CD4-positive, alpha-beta memory T cell (primary cell): ENCODE results near the gene COX11. TPM values are rescaled to one million over a fixed set of nuclear protein-coding genes. Genes with fewer than 3 reads are reported as not detected.

ENCODE experiments used
- CTCF ChIA-PET: fragments of 350-600 bp; sonication (Branson Sonifier 250); formaldehyde crosslinking; loops from one replicate; lab custom pipeline; 2021; ENCODE audit warnings: inconsistent platforms; ENCODE audit not compliant: partially characterized antibody; lab: Charles Lee
- POLR2A ChIA-PET: fragments of 350-600 bp; sonication (Branson Sonifier 250); formaldehyde crosslinking; loops from one replicate; lab custom pipeline; 2021; ENCODE audit not compliant: partially characterized antibody; lab: Charles Lee
- DNase-seq, 5 donors: peaks; one replicate each; pipeline versions ENCODE4 v3.0.0 to v3.0.0-alpha.2; 2020 to 2022; ENCODE audit warnings: mixed read lengths in 1 of 5
- H3K27ac ChIP-seq: one replicate; pipeline ENCODE4 v1.7.0; 2013; ENCODE audit warnings: low read depth, low read length
- H3K27me3 ChIP-seq: 2 replicates; pipeline ENCODE4 v1.7.0; 2013; ENCODE audit warnings: mild to moderate bottlenecking, low read length, moderate library complexity; ENCODE audit not compliant: insufficient read depth
- H3K36me3 ChIP-seq: 2 replicates; pipeline ENCODE4 v1.7.0; 2013; ENCODE audit warnings: mild to moderate bottlenecking, low read length, moderate library complexity; ENCODE audit not compliant: insufficient read depth
- H3K4me1 ChIP-seq: 2 replicates; pipeline ENCODE4 v1.7.0; 2013; ENCODE audit warnings: mild to moderate bottlenecking, low read length, moderate library complexity; ENCODE audit not compliant: insufficient read depth
- H3K4me3 ChIP-seq, 2 donors: one replicate each; pipeline ENCODE4 v1.7.0; 2013; ENCODE audit warnings: low read length in 2 of 2, mild to moderate bottlenecking in 1 of 2
- H3K9me3 ChIP-seq, 2 donors: one replicate each; pipeline ENCODE4 v1.7.0; 2013; ENCODE audit warnings: low read length in 2 of 2, control low read depth in 1 of 2; ENCODE audit not compliant: control insufficient read depth in 1 of 2
- H3K27ac Mint-ChIP-seq, 7 donors: one replicate each; pipeline ENCODE4 v1.8.0; 2020 to 2021; ENCODE audit warnings: mixed read lengths in 7 of 7, mild to moderate bottlenecking in 6 of 7, inconsistent platforms in 3 of 7, moderate library complexity in 3 of 7
- H3K27me3 Mint-ChIP-seq, 2 donors: one replicate each; pipeline ENCODE4 v1.8.0; 2020 to 2021; ENCODE audit warnings: mixed read lengths in 2 of 2
- H3K36me3 Mint-ChIP-seq, 2 donors: one replicate each; pipeline ENCODE4 v1.8.0; 2020 to 2021; ENCODE audit warnings: mixed read lengths in 2 of 2, inconsistent platforms in 1 of 2, mild to moderate bottlenecking in 1 of 2
- H3K4me1 Mint-ChIP-seq, 4 donors: one replicate each; pipeline ENCODE4 v1.8.0; 2020 to 2021; ENCODE audit warnings: mixed read lengths in 4 of 4, mild to moderate bottlenecking in 1 of 4
- H3K4me3 Mint-ChIP-seq, 8 donors: one replicate each; pipeline ENCODE4 v1.8.0; 2020 to 2021; ENCODE audit warnings: mixed read lengths in 8 of 8, mild to moderate bottlenecking in 7 of 8, moderate library complexity in 6 of 8, inconsistent platforms in 3 of 8
- H3K9me3 Mint-ChIP-seq, 8 donors: one replicate each; pipeline ENCODE4 v1.8.0; 2020 to 2021; ENCODE audit warnings: mixed read lengths in 8 of 8, mild to moderate bottlenecking in 5 of 8, inconsistent platforms in 3 of 8, moderate library complexity in 1 of 8
- intact Hi-C: fragments of 100-400 bp; cut with micrococcal nuclease; formaldehyde crosslinking; loops from one replicate; pipeline ENCODE4 v1.15.1; 2023
- polyA plus RNA-seq, 2 donors: library from polyadenylated mRNA; unstranded; fragments of 300-500 nt; fragmentation: Illumina TruSeq; gene quantifications; one replicate each; pipeline ENCODE4 v1.2.3, GENCODE V29; 2021
- total RNA-seq, 2 experiments: library from RNA; stranded (reverse); gene quantifications; one replicate each; pipeline ENCODE4 v1.2.3, GENCODE V29; 2021

Gene COX11
- total and polyA plus RNA-seq, 4 experiments from 2014 or later: 58.0 to 86.0 (median 83.7) TPM

GRCh38 chr17:54969658-54970572, 1.5 kb upstream of the COX11 start:
- ChIA-PET CTCF (interaction anchor here (1.3 to 2.6 kb wide), 3 partner anchors 19 to 270 kb away, joined by 3 to 10 read pairs (median 5); no protein-coding TSS in a partner anchor), POLR2A (no interaction called here)
- H3K27ac Mint-ChIP-seq: no peak overlapping the region
- no peaks in the 10 kb centered on the region for H3K27me3 Mint-ChIP-seq
- intact Hi-C loops: loop anchor here (2.0 to 10.0 kb wide), 2 partner anchors 785 to 1865 kb away; partner anchors contain the start of genes DGKE and PCTP
- peak overlapping the region in 3 of 8 donors; percentile 6 to 22 (median 19) for H3K4me3 Mint-ChIP-seq
- DNase-seq: no peak
- Histone ChIP-seq H3K27ac (peak overlapping the region; percentile 90), H3K36me3 (peaks cover under 1% of the 10 kb centered on the region), H3K4me3 (peak overlapping the region; percentile 78 to 84), H3K9me3 (no peaks in the 10 kb centered on the region), H3K27me3 (no peaks in the 10 kb centered on the region), H3K4me1 (peaks cover 29% of the 10 kb centered on the region)
- H3K36me3 Mint-ChIP-seq: peaks cover 3 to 7% of the 10 kb centered on the region in 2 donors
- H3K9me3 Mint-ChIP-seq: no peaks in the 10 kb centered on the region
- peaks cover 8 to 23% (median 18%) of the 10 kb centered on the region in 4 donors for H3K4me1 Mint-ChIP-seq

- H3K27ac ChIP-seq: peak overlapping the region; percentile 90
- no peaks in the 10 kb centered on the region for H3K9me3 Mint-ChIP-seq
- H3K27me3 ChIP-seq: no peaks in the 10 kb centered on the region
- H3K27me3 Mint-ChIP-seq: no peaks in the 10 kb centered on the region
- H3K4me1 ChIP-seq: peaks cover 29% of the 10 kb centered on the region
- H3K4me1 Mint-ChIP-seq: peaks cover 8 to 23% (median 18%) of the 10 kb centered on the region in 4 donors
- ChIA-PET CTCF (interaction anchor here (1.3 to 2.6 kb wide), 2 partner anchors 24 to 271 kb away, joined by 3 to 10 read pairs; no protein-coding TSS in a partner anchor), POLR2A (interaction anchor here (1.5 kb wide), 1 partner anchor 269 kb away, joined by 8 read pairs; no protein-coding TSS in a partner anchor)
- no peak overlapping the region for H3K4me3 Mint-ChIP-seq
- no peak overlapping the region for H3K27ac Mint-ChIP-seq
- H3K36me3 Mint-ChIP-seq: peaks cover 3 to 10% of the 10 kb centered on the region in 2 donors
- H3K9me3 ChIP-seq: no peaks in the 10 kb centered on the region
- no peak for DNase-seq
- intact Hi-C loops: loop anchor here (1.0 to 10.0 kb wide), 6 partner anchors 9 to 1866 kb away; partner anchors contain the start of genes DGKE, HLF and PCTP
- H3K36me3 ChIP-seq: peaks cover 6% of the 10 kb centered on the region
- peak overlapping the region; percentile 78 to 84 for H3K4me3 ChIP-seq
These were observed 506 bp upstream of the COX11 start for GRCh38 chr17:54968988-54969332.

- Histone ChIP-seq H3K9me3 (no peaks in the 10 kb centered on the region), H3K4me1 (peaks cover 29% of the 10 kb centered on the region), H3K4me3 (peak overlapping the region; percentile 78 to 84), H3K36me3 (peaks cover 6% of the 10 kb centered on the region), H3K27me3 (no peaks in the 10 kb centered on the region), H3K27ac (peak overlapping the region; percentile 90)
- no peak overlapping the region for H3K4me3 Mint-ChIP-seq
- no peak overlapping the region for H3K27ac Mint-ChIP-seq
- H3K9me3 Mint-ChIP-seq: no peaks in the 10 kb centered on the region
- H3K36me3 Mint-ChIP-seq: peaks cover 11 to 23% of the 10 kb centered on the region in 2 donors
- DNase-seq: peak in 4 of 5 donors; percentile 0 to 41 (median 5)
- H3K4me1 Mint-ChIP-seq: peaks cover 8 to 23% (median 18%) of the 10 kb centered on the region in 4 donors
- intact Hi-C loops: loop anchor here (1.0 to 10.0 kb wide), 6 partner anchors 7 to 1867 kb away; partner anchors contain the start of genes DGKE, HLF and PCTP
- POLR2A ChIA-PET: interaction anchor here (1.5 kb wide), 1 partner anchor 271 kb away, joined by 8 read pairs; no protein-coding TSS in a partner anchor
- CTCF ChIA-PET: interaction anchor here (1.0 to 2.6 kb wide), 2 partner anchors 21 to 26 kb away, joined by 4 to 10 read pairs; no protein-coding TSS in a partner anchor
- H3K27me3 Mint-ChIP-seq: no peaks in the 10 kb centered on the region
These were observed 713 bp downstream of the COX11 start for GRCh38 chr17:54967621-54968261.

- Mint-ChIP-seq H3K36me3 (peaks cover 39% of the 10 kb centered on the region in 2 donors), H3K27me3 (no peaks in the 10 kb centered on the region), H3K27ac (no peak overlapping the region), H3K9me3 (no peaks in the 10 kb centered on the region), H3K4me3 (no peak overlapping the region), H3K4me1 (no peaks in the 10 kb centered on the region)
- Histone ChIP-seq H3K9me3 (no peaks in the 10 kb centered on the region), H3K27ac (no peak overlapping the region), H3K4me3 (no peak overlapping the region), H3K4me1 (no peaks in the 10 kb centered on the region), H3K27me3 (no peaks in the 10 kb centered on the region), H3K36me3 (peaks cover 17% of the 10 kb centered on the region)
- ChIA-PET POLR2A (no interaction called here), CTCF (no interaction called here)
- no peak for DNase-seq
- intact Hi-C loops: no loop called here
These were observed 11.7 kb downstream of the COX11 start for GRCh38 chr17:54956791-54957190.

GRCh38 chr17:54951286-54951685, 17.2 kb downstream of the COX11 start:
- H3K36me3 Mint-ChIP-seq: peaks cover 4 to 17% of the 10 kb centered on the region in 2 donors
- no peak for DNase-seq
- intact Hi-C loops: no loop called here
- Histone ChIP-seq H3K4me1 (no peaks in the 10 kb centered on the region), H3K4me3 (no peak overlapping the region), H3K27me3 (no peaks in the 10 kb centered on the region), H3K9me3 (no peaks in the 10 kb centered on the region), H3K27ac (no peak overlapping the region), H3K36me3 (no peaks in the 10 kb centered on the region)
- peaks cover 0 to 1% (median 0%) of the 10 kb centered on the region in 8 donors for H3K9me3 Mint-ChIP-seq
- ChIA-PET CTCF (no interaction called here), POLR2A (no interaction called here)
- H3K27ac Mint-ChIP-seq: no peak overlapping the region
- H3K4me1 Mint-ChIP-seq: no peaks in the 10 kb centered on the region
- no peak overlapping the region for H3K4me3 Mint-ChIP-seq
- peaks cover 3 to 7% of the 10 kb centered on the region in 2 donors for H3K27me3 Mint-ChIP-seq

GRCh38 chr17:54950116-54950515, 18.3 kb downstream of the COX11 start:
- Mint-ChIP-seq H3K4me3 (no peak overlapping the region), H3K27ac (no peak overlapping the region), H3K36me3 (peaks cover 4 to 17% of the 10 kb centered on the region in 2 donors), H3K27me3 (peaks cover 6 to 7% of the 10 kb centered on the region in 2 donors), H3K4me1 (no peaks in the 10 kb centered on the region), H3K9me3 (peaks cover 0 to 1% (median 0%) of the 10 kb centered on the region in 8 donors)
- no peaks in the 10 kb centered on the region for H3K27me3 ChIP-seq
- H3K27ac ChIP-seq: no peak overlapping the region
- no peaks in the 10 kb centered on the region for H3K4me1 ChIP-seq
- CTCF ChIA-PET: interaction anchor here (0.8 kb wide), 1 partner anchor 10 kb away, joined by 4 read pairs; no protein-coding TSS in a partner anchor
- no peak overlapping the region for H3K4me3 ChIP-seq
- DNase-seq: no peak
- no peaks in the 10 kb centered on the region for H3K9me3 ChIP-seq
- intact Hi-C loops: no loop called here
- H3K36me3 ChIP-seq: no peaks in the 10 kb centered on the region
- POLR2A ChIA-PET: no interaction called here
